GM19463 (cell line): ENCODE data around the gene HEBP1.
"Not testable (repeated sequence)": the region's sequence is repeated elsewhere in the genome, so short reads cannot be mapped to it uniquely, and the experiment has no call there.

Experiments
- ATAC-seq: cut with Tn5 transposase; IDR thresholded peaks from one replicate; pipeline ENCODE4 v1.9.1; 2021; ENCODE audit warnings: mild to moderate bottlenecking, moderate library complexity; ENCODE audit not compliant: unreplicated experiment

The HEBP1 gene

GRCh38 chr12:12999959-13000615 lies at the start of gene HEBP1:
Gene HEBP1 (minus strand): TSS chr12:13000265. CDS start chr12:13000114, 151 bp downstream.
- peak; percentile 84 for ATAC-seq

GRCh38 chr12:13049816-13050215 lies 49.8 kb upstream of the HEBP1 start:
- no peak for ATAC-seq

GRCh38 chr12:13046964-13047363 lies 46.9 kb upstream of the HEBP1 start:
- ATAC-seq = peak; percentile 71

GRCh38 chr12:13045816-13046215 lies 45.8 kb upstream of the HEBP1 start:
- ATAC-seq = no peak

- no peak for ATAC-seq
Observed at GRCh38 chr12:13044906-13045299, 44.8 kb upstream of the HEBP1 start.

- ATAC-seq = peak; percentile 79
Observed at GRCh38 chr12:13044002-13044905, 44.2 kb upstream of the HEBP1 start, which contains the start of gene FAM234B. Gene FAM234B (plus strand): TSS chr12:13044381. CDS start chr12:13044404, 23 bp downstream.

- no peak for ATAC-seq
Observed at GRCh38 chr12:13042666-13043230, 42.7 kb upstream of the HEBP1 start.

GRCh38 chr12:13041224-13041623 lies 41.2 kb upstream of the HEBP1 start:
- no peak for ATAC-seq

- ATAC-seq = no peak
Observed at GRCh38 chr12:13039328-13039956, 39.4 kb upstream of the HEBP1 start.

- no peak for ATAC-seq
Observed at GRCh38 chr12:13038491-13039161, 38.6 kb upstream of the HEBP1 start.

GRCh38 chr12:13036881-13037280 lies 36.8 kb upstream of the HEBP1 start:
- no peak for ATAC-seq

GRCh38 chr12:13035335-13035734 lies 35.3 kb upstream of the HEBP1 start:
- not testable (repeated sequence) for ATAC-seq

- ATAC-seq = no peak
Observed at GRCh38 chr12:13033476-13033875, 33.4 kb upstream of the HEBP1 start.

- no peak for ATAC-seq
Observed at GRCh38 chr12:13032164-13032563, 32.1 kb upstream of the HEBP1 start.

GRCh38 chr12:13030541-13031291 lies 30.7 kb upstream of the HEBP1 start:
- ATAC-seq = no peak

- ATAC-seq = no peak
Observed at GRCh38 chr12:13028825-13029570, 28.9 kb upstream of the HEBP1 start.

- ATAC-seq = no peak
Observed at GRCh38 chr12:13027508-13027907, 27.4 kb upstream of the HEBP1 start.

GRCh38 chr12:13027032-13027431 lies 27.0 kb upstream of the HEBP1 start:
- ATAC-seq = no peak

- no peak for ATAC-seq
Observed at GRCh38 chr12:13026286-13026685, 26.2 kb upstream of the HEBP1 start.
